Measurements from ENCODE around the gene SLC66A2.

DNA sequence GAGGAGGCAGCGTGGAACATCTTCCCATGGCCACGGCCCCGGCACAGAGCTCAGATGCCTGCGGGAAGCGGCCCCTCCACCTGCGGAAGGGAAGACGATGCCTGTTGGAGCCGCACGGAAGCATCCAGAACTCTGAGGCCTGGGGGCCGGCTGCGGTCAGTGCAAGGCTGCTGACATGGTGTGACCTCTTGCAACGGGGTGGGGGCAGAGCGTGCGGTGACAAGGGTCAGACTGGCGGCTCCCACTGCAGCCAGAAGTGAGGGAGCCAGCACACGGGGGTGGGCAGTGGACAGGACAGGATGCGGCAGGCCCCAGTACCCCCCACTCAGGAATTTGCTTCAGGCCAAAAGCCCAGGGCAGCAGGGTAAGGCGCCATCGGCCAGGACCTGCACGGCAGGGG, 48.8 kb downstream of the SLC66A2 start:
- no peak for TF ChIP-seq POLR2A (IDR thresholded peaks at IDR 0.05)
- TF ChIP-seq CTCF (IDR thresholded peaks at IDR 0.05 in 8 of 11, conservative IDR thresholded peaks at IDR 0.05 in 3 of 11), result no peak
- TF ChIP-seq POLR2AphosphoS5 (IDR thresholded peaks at IDR 0.05), result no peak
